ENCODE data around the gene C9orf78. TPM values are rescaled to one million over a fixed set of nuclear protein-coding genes. Genes with fewer than 3 reads are reported as not detected.
A peak's percentile ranks its signal among the peaks of the same experiment; 100 is the strongest.

The C9orf78 gene
- total and polyA plus RNA-seq, 9 of the 15 experiments (the other 6 are each of a cell fraction or from before 2014, with no cell fraction given): 94.6 to 266 (median 202) TPM

DNA sequence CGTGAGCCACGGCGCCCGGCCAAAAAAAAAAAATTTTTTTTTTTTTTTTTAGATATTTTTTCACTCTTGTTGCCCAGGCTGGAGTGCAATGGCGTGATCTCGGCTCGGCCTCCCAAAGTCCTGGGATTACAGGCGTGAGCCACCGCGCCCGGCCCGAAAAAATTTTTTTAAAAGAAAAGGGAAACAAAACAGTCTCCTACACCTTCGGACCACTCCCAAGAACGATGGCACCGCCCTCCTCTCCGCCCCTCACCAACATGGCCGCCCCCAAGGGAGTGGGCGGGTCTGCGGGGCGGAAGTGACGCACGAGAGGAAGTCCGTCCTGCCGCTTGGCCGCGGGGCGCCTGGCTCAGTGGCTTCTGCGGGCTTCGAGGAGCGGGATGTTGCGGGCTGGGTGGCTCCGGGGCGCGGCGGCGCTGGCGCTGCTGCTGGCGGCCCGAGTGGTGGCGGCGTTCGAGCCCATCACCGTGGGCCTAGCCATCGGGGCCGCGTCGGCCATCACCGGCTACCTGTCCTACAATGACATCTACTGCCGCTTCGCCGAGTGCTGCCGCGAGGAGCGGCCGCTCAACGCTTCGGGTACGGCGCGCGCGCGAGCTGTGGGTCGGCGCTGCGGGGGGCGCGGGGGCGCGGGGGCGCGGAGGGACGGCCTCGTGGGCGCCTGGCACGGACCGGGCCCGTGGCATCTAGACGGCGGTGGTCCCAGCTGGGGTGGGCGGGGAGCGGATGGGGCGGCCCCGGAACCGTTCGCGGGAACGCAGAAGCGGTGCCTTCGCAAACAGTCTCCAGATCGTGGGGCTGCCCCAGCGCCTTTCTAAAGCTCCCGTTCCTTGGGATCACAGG is 32.0 kb downstream of the C9orf78 start, which contains the start of gene TOR1B (continued):
- TF ChIP-seq, protein P1, sequence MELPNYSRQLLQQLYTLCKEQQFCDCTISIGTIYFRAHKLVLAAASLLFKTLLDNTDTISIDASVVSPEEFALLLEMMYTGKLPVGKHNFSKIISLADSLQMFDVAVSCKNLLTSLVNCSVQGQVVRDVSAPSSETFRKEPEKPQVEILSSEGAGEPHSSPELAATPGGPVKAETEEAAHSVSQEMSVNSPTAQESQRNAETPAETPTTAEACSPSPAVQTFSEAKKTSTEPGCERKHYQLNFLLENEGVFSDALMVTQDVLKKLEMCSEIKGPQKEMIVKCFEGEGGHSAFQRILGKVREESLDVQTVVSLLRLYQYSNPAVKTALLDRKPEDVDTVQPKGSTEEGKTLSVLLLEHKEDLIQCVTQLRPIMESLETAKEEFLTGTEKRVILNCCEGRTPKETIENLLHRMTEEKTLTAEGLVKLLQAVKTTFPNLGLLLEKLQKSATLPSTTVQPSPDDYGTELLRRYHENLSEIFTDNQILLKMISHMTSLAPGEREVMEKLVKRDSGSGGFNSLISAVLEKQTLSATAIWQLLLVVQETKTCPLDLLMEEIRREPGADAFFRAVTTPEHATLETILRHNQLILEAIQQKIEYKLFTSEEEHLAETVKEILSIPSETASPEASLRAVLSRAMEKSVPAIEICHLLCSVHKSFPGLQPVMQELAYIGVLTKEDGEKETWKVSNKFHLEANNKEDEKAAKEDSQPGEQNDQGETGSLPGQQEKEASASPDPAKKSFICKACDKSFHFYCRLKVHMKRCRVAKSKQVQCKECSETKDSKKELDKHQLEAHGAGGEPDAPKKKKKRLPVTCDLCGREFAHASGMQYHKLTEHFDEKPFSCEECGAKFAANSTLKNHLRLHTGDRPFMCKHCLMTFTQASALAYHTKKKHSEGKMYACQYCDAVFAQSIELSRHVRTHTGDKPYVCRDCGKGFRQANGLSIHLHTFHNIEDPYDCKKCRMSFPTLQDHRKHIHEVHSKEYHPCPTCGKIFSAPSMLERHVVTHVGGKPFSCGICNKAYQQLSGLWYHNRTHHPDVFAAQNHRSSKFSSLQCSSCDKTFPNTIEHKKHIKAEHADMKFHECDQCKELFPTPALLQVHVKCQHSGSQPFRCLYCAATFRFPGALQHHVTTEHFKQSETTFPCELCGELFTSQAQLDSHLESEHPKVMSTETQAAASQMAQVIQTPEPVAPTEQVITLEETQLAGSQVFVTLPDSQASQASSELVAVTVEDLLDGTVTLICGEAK (IDR thresholded peaks at IDR 0.05): peak; percentile 99
- TF ChIP-seq, protein P1 (CRISPR knock-in tag; IDR thresholded peaks at IDR 0.05): no peak
